ENCODE data around the gene KRR1.

DNA sequence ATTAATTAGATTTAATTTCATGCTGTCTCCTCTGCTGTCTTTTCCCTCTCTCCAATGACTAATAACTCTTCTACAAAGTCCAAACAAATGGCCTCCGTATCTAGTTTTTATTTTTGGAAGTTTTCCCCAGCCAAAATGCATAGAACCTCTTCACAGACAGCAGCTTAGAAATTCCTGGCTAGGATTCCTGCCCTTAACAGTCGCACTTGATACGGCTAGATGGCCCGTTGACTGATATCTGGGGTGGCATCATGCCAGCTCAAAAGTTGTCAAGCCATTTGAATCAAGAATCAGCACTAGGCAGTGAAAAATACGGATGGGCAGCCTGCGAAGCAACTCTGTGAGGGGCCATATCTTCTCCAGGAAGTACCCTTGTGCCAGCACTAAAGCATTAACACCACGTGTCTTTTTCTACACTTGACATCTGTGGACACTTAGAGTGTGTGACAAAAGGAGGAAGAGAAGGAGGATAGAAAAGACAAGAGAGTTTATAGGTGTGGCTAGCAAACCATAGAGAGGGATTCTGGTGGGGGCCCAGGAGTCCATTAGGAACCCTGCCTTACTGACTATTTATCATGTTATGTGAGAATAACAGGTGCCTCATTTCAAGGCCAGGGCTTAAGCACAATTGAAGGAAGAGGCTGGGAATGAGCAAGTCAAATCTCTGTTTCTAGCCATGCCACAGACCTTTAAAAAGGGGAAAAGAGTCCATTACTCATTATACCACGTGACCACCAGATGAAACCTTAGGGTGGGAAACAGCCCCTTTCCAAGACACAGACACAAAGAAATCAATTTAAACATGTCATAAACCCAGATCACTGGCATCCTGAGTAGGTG lies 39.2 kb upstream of the KRR1 start:
- TF ChIP-seq POLR2A (IDR thresholded peaks at IDR 0.05): no peak
- TF ChIP-seq, protein P1, sequence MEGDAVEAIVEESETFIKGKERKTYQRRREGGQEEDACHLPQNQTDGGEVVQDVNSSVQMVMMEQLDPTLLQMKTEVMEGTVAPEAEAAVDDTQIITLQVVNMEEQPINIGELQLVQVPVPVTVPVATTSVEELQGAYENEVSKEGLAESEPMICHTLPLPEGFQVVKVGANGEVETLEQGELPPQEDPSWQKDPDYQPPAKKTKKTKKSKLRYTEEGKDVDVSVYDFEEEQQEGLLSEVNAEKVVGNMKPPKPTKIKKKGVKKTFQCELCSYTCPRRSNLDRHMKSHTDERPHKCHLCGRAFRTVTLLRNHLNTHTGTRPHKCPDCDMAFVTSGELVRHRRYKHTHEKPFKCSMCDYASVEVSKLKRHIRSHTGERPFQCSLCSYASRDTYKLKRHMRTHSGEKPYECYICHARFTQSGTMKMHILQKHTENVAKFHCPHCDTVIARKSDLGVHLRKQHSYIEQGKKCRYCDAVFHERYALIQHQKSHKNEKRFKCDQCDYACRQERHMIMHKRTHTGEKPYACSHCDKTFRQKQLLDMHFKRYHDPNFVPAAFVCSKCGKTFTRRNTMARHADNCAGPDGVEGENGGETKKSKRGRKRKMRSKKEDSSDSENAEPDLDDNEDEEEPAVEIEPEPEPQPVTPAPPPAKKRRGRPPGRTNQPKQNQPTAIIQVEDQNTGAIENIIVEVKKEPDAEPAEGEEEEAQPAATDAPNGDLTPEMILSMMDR (IDR thresholded peaks at IDR 0.05): no peak
